Measurements from ENCODE around the gene KLK4.

KLK4 gene

GRCh38 chr19:50916069-50916468 lies 4.9 kb upstream of the KLK4 start:
- DNase-seq (ENCODE audit: insufficient read length, low spot score), result no peak
- TF ChIP-seq, protein P1, sequence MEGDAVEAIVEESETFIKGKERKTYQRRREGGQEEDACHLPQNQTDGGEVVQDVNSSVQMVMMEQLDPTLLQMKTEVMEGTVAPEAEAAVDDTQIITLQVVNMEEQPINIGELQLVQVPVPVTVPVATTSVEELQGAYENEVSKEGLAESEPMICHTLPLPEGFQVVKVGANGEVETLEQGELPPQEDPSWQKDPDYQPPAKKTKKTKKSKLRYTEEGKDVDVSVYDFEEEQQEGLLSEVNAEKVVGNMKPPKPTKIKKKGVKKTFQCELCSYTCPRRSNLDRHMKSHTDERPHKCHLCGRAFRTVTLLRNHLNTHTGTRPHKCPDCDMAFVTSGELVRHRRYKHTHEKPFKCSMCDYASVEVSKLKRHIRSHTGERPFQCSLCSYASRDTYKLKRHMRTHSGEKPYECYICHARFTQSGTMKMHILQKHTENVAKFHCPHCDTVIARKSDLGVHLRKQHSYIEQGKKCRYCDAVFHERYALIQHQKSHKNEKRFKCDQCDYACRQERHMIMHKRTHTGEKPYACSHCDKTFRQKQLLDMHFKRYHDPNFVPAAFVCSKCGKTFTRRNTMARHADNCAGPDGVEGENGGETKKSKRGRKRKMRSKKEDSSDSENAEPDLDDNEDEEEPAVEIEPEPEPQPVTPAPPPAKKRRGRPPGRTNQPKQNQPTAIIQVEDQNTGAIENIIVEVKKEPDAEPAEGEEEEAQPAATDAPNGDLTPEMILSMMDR (IDR thresholded peaks at IDR 0.05; ENCODE audit: insufficient read depth, missing control alignments), result no peak
- no peak for FAIRE-seq

DNA sequence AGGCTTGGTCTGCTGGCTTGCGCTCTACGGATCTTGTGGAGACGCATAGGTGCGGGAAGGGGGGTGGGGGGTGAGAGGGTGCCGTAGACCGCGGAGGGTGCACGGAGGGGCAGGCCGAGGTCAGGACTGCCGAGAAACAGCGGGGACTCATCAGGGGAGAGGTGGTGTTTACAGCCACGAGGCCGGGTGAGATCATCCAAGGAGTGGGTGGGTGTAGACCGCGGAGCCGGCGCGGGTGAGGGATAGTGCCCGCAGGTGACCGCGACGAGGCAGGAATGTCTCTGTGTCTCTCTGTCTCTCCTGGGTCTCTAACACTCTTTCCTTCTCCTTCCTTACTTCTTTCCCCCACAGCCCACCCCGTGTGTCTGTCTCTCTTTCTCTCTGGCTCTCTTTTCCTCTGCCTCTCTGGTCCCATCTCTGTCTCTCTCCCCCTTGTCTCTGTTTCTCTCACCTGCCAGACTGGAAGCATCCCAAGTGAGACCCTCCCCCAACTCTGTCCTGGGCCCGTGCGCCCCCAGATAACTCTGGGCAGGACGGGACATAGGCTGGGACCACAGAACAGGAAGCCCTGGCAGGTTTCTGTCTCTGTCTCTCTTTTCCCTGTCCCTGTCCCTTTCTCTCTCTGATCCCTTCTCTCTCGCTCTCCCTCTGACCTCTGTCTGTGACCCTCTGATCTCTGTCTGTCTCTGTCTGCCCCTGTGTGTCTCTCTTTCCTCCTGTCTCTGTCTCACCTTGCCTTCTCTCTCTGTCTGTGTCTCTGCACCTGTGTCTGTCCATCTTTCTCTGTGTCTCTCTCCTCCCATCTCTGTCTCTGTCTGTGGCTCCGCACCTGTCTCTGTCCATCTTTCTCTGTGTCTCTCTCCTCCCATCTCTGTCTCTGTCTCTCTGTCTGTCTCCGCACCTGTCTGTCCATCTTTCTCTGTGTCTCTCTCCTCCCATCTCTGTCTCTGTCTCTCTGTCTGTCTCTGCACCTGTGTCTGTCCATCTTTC lies 1.8 kb upstream of the KLK4 start:
- TF ChIP-seq, protein P1 (IDR thresholded peaks at IDR 0.05; ENCODE audit: insufficient read depth, missing control alignments), result no peak
- FAIRE-seq (no peak), DNase-seq (ENCODE audit: insufficient read length, low spot score) (no peak)

DNA sequence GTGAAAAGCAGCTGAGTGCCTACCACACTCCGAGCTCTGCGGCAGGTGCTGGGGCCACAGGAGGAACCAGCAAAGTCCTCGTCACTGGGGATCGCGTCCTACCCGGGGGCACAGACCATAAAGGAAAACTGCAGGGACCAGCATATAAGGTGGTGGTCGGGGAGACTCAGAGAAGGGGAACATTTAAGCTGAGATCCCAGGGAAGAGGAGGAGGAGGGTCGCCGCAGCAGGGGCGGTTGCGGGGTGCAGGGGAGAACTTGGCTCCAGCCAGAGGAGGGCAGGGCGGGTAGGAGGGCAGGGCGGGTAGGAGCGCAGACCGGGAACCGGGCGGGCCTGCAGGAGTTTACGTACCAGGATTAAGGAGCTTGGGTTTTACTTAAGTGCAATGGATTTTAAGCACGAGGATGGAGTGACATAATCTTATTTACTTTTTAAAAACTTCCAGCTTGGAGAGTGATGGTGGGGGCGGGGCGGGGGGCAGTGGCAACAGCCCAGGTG lies 956 bp upstream of the KLK4 start:
- no peak for DNase-seq (ENCODE audit: insufficient read length, low spot score)
- FAIRE-seq, result no peak
- TF ChIP-seq, protein P1 (IDR thresholded peaks at IDR 0.05; ENCODE audit: insufficient read depth, missing control alignments), result no peak

DNA sequence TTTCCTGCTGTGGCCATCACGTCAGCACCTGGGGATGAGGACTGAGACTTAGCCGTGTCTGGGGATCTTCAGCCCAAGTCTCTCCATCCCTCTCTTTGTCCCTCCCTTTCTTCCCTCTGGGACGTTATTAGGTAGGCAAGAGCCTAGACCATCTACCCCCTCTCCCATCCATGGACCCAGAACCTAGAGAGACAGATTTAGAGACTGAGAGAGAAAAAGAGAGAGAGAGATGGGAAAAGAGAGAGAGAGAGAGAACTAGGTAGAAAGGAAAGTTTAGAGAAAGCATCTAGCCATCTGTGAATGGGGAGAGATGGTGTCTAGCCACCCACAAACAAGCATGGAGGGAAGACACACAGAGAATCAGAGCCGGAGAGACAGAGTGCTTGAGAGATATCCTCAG lies 473 bp downstream of the KLK4 start:
- TF ChIP-seq, protein P1 (IDR thresholded peaks at IDR 0.05; ENCODE audit: insufficient read depth, missing control alignments), result no peak
- FAIRE-seq, result no peak
- DNase-seq (ENCODE audit: insufficient read length, low spot score), result no peak

- no peak for DNase-seq (ENCODE audit: insufficient read length, low spot score)
- TF ChIP-seq, protein P1 (IDR thresholded peaks at IDR 0.05; ENCODE audit: insufficient read depth, missing control alignments), result no peak
- FAIRE-seq, result no peak
Measured at GRCh38 chr19:50909240-50910070, 1.7 kb downstream of the KLK4 start.

- FAIRE-seq, result no peak
- TF ChIP-seq, protein P1 (IDR thresholded peaks at IDR 0.05; ENCODE audit: insufficient read depth, missing control alignments), result no peak
Measured at GRCh38 chr19:50908336-50908735, 2.9 kb downstream of the KLK4 start.

More at GRCh38 chr19:50908336-50908735, 2.9 kb downstream of the KLK4 start:
- DNase-seq (ENCODE audit: insufficient read length, low spot score), result no peak
